Hepatocyte (in vitro differentiated cells): Measurements from ENCODE around the gene CPTP. TPM values are rescaled to one million over a fixed set of nuclear protein-coding genes. Genes with fewer than 3 reads are reported as not detected.
"Not testable (repeated sequence)": the region's sequence is repeated elsewhere in the genome, so short reads cannot be mapped to it uniquely, and the experiment has no call there.

Experiments
- DNase-seq: peaks from one replicate; pipeline ENCODE4 v3.0.0-alpha.2; 2016; ENCODE audit warnings: low spot score
- H2AFZ ChIP-seq: fragments of 200-600 bp; sonication (generic); 2 replicates; pipeline ENCODE4 v1.6.0; 2016; ENCODE audit warnings: antibody characterized with exemption, mild to moderate bottlenecking
- H3K27ac ChIP-seq: fragments of 200-600 bp; sonication (generic); 2 replicates; pipeline ENCODE4 v1.5.1; 2016; ENCODE audit warnings: mild to moderate bottlenecking
- H3K27me3 ChIP-seq: fragments of 200-600 bp; sonication (generic); 2 replicates; pipeline ENCODE4 v1.6.1; 2016
- H3K36me3 ChIP-seq: fragments of 200-600 bp; sonication (generic); replicated peaks from 2 replicates; pipeline ENCODE4 v1.5.1; 2016; ENCODE audit warnings: low read depth; ENCODE audit not compliant: insufficient read depth
- H3K4me1 ChIP-seq: fragments of 200-600 bp; sonication (generic); 2 replicates; pipeline ENCODE4 v1.5.1; 2016; ENCODE audit warnings: mild to moderate bottlenecking, moderate library complexity; ENCODE audit not compliant: insufficient read depth
- H3K4me2 ChIP-seq: fragments of 200-600 bp; sonication (generic); 2 replicates; pipeline ENCODE4 v1.6.0; 2016
- H3K4me3 ChIP-seq: fragments of 200-600 bp; sonication (generic); 2 replicates; pipeline ENCODE4 v1.5.1; 2016; ENCODE audit warnings: mild to moderate bottlenecking
- H3K79me2 ChIP-seq: fragments of 200-600 bp; sonication (generic); 2 replicates; pipeline ENCODE4 v1.6.0; 2017; ENCODE audit warnings: mild to moderate bottlenecking
- H3K9me2 ChIP-seq: fragments of 200-600 bp; sonication (generic); replicated peaks from 2 replicates; pipeline ENCODE4 v1.6.0; 2017; ENCODE audit warnings: mild to moderate bottlenecking; ENCODE audit not compliant: insufficient read depth
- H3K9me3 ChIP-seq: fragments of 200-600 bp; sonication (generic); 2 replicates; pipeline ENCODE4 v1.5.1; 2016; ENCODE audit warnings: low read depth, mild to moderate bottlenecking
- H4K20me1 ChIP-seq: fragments of 200-600 bp; sonication (generic); 2 replicates; pipeline ENCODE4 v1.6.0; 2016; ENCODE audit warnings: mild to moderate bottlenecking; ENCODE audit not compliant: insufficient read depth, poor library complexity, severe bottlenecking
- CTCF ChIP-seq: fragments of 200-600 bp; sonication (generic); IDR thresholded peaks from 2 replicates; pipeline ENCODE4 v1.5.1; 2016; ENCODE audit warnings: antibody characterized with exemption, mild to moderate bottlenecking; ENCODE audit not compliant: poor library complexity
- EZH2 ChIP-seq: fragments of 200-600 bp; sonication (generic); IDR thresholded peaks from 2 replicates; pipeline ENCODE4 v1.6.1; 2016; ENCODE audit warnings: antibody characterized with exemption, mild to moderate bottlenecking, borderline replicate concordance
- EZH2phosphoT487 ChIP-seq: fragments of 200-600 bp; sonication (generic); IDR thresholded peaks from one replicate; pipeline ENCODE4 v1.6.1; 2018; ENCODE audit warnings: antibody characterized with exemption, mild to moderate bottlenecking, low read depth, moderate library complexity; ENCODE audit not compliant: unreplicated experiment, severe bottlenecking
- WGBS: methylation state at CpG from one replicate; pipeline ENCODE4 v1.1.6; 2016; ENCODE audit warnings: low lambda C conversion rate; ENCODE audit errors: missing lambda C conversion rate; 5-methylcytosine and 5-hydroxymethylcytosine counted together
- polyA plus RNA-seq: library from polyadenylated mRNA; unstranded; fragments of >200 nt; fragmentation: Nextera tagmentation; extraction: Ambion mirVana; gene quantifications from 2 replicates; pipeline ENCODE4 v1.2.1, GENCODE V29; 2016
- total RNA-seq: library from RNA; depleted of rRNA; stranded (reverse); fragments of >200 nt; gene quantifications from 2 replicates; pipeline ENCODE4 v1.2.3, GENCODE V29; 2014

The CPTP gene
- total and polyA plus RNA-seq, 2 experiments from 2014 or later = 12.8 to 45.6 TPM

DNA sequence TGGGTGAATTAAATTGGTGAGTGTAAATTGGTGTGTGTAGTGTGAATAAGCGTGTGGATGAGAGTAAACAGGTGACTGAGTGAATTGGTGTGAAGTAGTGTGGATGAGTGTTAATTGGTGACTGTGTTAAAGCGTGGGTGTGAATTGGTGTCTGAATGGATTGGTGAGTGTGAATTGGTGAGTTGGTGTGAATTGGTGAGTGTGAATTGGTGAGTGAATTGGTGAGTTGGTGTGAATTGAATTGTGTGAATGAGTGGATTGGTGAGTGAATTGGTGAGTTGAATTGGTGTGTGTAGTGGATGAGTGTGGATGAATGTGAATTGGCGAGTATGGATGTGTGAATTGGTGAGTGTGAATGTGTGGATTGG is 42.1 kb downstream of the CPTP start:
- H3K9me3 ChIP-seq = no peaks in the 10 kb centered on the region
- no peaks in the 10 kb centered on the region for H3K36me3 ChIP-seq
- no peak overlapping the region for H3K27ac ChIP-seq
- peaks cover 5% of the 10 kb centered on the region for H3K4me1 ChIP-seq
- no peaks in the 10 kb centered on the region for H3K79me2 ChIP-seq
- H2AFZ ChIP-seq = no peak overlapping the region
- no peak for TF ChIP-seq EZH2phosphoT487
- TF ChIP-seq CTCF = no peak
- no peak for TF ChIP-seq EZH2
- no peak for DNase-seq
- no peak overlapping the region for H3K4me2 ChIP-seq
- H3K9me2 ChIP-seq = no peaks in the 10 kb centered on the region
- no peaks in the 10 kb centered on the region for H4K20me1 ChIP-seq
- H3K4me3 ChIP-seq = no peak overlapping the region
- WGBS = 100% methylated on average over 3 of the region's 3 CpGs
- H3K27me3 ChIP-seq = no peaks in the 10 kb centered on the region

- Histone ChIP-seq H3K79me2 (peaks cover 1% of the 10 kb centered on the region), H3K4me1 (peaks cover 2% of the 10 kb centered on the region), H2AFZ (no peak overlapping the region), H3K4me2 (no peak overlapping the region), H3K9me3 (no peaks in the 10 kb centered on the region), H3K27ac (no peak overlapping the region), H3K27me3 (no peaks in the 10 kb centered on the region), H3K4me3 (no peak overlapping the region), H3K9me2 (no peaks in the 10 kb centered on the region), H3K36me3 (no peaks in the 10 kb centered on the region), H4K20me1 (no peaks in the 10 kb centered on the region)
- DNase-seq = no peak
- TF ChIP-seq EZH2phosphoT487 (no peak), EZH2 (no peak), CTCF (no peak)
- WGBS = 100% methylated on average over 5 of the region's 5 CpGs
Observed at GRCh38 chr1:1367315-1367714, 42.7 kb downstream of the CPTP start.

DNA sequence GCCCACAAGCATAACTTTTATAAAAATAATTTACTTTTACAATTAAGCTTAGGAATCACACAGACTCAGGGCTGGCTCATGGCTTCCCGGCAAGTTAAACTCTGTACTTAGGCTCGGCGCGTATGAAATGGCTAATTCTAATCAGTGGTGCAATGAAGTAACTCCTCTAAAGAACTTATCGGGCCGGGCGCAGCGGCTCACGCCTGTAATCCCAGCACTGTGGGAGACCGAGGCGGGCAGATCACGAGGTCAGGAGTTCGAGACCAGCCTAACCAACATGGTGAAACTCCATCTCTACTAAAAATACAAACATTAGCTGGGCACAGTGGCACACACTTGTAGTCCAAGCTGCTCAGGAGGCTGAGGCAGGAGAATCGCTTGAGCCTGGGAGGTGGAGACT is 45.5 kb downstream of the CPTP start:
- not testable (repeated sequence) for H3K9me2 ChIP-seq, H3K27me3 ChIP-seq, H3K4me2 ChIP-seq, H2AFZ ChIP-seq, H3K9me3 ChIP-seq, H3K4me3 ChIP-seq, H3K27ac ChIP-seq, H4K20me1 ChIP-seq, H3K4me1 ChIP-seq, H3K36me3 ChIP-seq, DNase-seq
- peaks cover 23% of the 10 kb centered on the region for H3K79me2 ChIP-seq
- WGBS = 93% methylated on average over 14 of the region's 14 CpGs

DNA sequence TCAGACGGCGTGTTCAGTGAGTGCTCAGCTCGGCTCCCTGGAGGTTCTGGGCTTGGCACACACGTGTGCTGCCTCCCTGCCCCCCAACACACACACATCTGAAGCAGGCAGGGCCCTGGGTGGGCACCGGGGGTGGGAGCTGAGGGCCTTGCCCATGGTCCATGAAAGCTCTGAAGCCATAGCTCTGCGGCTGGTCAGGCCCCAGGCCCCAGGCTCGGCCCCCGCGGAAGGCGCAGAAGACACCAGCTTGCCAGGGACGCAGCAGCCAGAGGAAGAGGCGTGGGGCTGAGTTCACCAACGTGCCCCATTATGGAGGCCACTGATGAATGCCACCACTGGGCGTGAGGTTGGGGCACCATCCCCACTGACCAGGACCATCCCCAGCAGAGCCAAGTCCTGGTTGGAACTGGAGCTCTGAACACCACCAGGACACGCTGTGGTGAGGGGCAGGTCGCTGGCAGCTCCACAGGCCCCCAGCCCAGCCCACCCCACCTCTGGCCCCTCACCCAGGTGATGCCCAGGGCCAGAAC is 46.2 kb downstream of the CPTP start:
- Histone ChIP-seq H3K4me2 (no peak overlapping the region), H2AFZ (no peak overlapping the region), H3K27me3 (no peaks in the 10 kb centered on the region), H3K27ac (no peak overlapping the region), H3K79me2 (peaks cover 24% of the 10 kb centered on the region), H3K9me2 (no peaks in the 10 kb centered on the region), H3K9me3 (no peaks in the 10 kb centered on the region), H3K4me1 (peaks cover 6% of the 10 kb centered on the region), H3K4me3 (no peak overlapping the region), H4K20me1 (no peaks in the 10 kb centered on the region), H3K36me3 (no peaks in the 10 kb centered on the region)
- TF ChIP-seq CTCF (no peak), EZH2 (no peak), EZH2phosphoT487 (no peak)
- 94% methylated on average over 14 of the region's 16 CpGs for WGBS
- DNase-seq = no peak
